ENCODE data around the gene ZNF701. TPM values are rescaled to one million over a fixed set of nuclear protein-coding genes. Genes with fewer than 3 reads are reported as not detected.

The ZNF701 gene
- total RNA-seq, 2 experiments from 2014 or later = 18.1 to 25.5 TPM

GRCh38 chr19:52524086-52524485, 46.0 kb upstream of the ZNF701 start:
- intact Hi-C loops (cut with micrococcal nuclease; ENCODE audit: unreplicated experiment) = no loop called here
- no peaks in the 10 kb centered on the region for H3K9me2 ChIP-seq (ENCODE audit: insufficient read depth, low read length)
- no peaks in the 10 kb centered on the region for H3K9me3 ChIP-seq (ENCODE audit: low read length)
- H3K36me3 ChIP-seq (ENCODE audit: insufficient read depth, low read length) = no peaks in the 10 kb centered on the region; the same call in 1 of the 2 replicates
- DNase-seq (ENCODE audit: low spot score) = no peak
- CTCF ChIA-PET (ENCODE audit: unreplicated experiment) = no interaction called here
- POLR2A ChIA-PET = no interaction called here
- no peak overlapping the region for H3K27ac ChIP-seq (ENCODE audit: low read depth, low read length, poor library complexity, severe bottlenecking)
- no TSS peak for BruUV-seq (replicated peaks)
- H2AFZ ChIP-seq (ENCODE audit: low read length) = no peak overlapping the region
- H3K79me2 ChIP-seq (ENCODE audit: insufficient read depth, low read depth, low read length) = peaks cover 15% of the 10 kb centered on the region; the same call in 1 of the 2 replicates
- H3K4me3 ChIP-seq (ENCODE audit: low read depth, low read length, poor library complexity, severe bottlenecking) = no peak overlapping the region
- TF ChIP-seq EZH2phosphoT487 (IDR thresholded peaks at IDR 0.05; ENCODE audit: borderline replicate concordance, low read depth, low read length) = no peak
- TF ChIP-seq CTCF (conservative IDR thresholded peaks at IDR 0.05; ENCODE audit: low read length) = no peak
- H4K20me1 ChIP-seq (ENCODE audit: insufficient read depth, low read length) = no peaks in the 10 kb centered on the region
- no peak overlapping the region for H3K4me2 ChIP-seq (ENCODE audit: low read length)
- peaks cover 17% of the 10 kb centered on the region for H3K4me1 ChIP-seq (ENCODE audit: insufficient read depth, low read length, poor library complexity, severe bottlenecking)

DNA sequence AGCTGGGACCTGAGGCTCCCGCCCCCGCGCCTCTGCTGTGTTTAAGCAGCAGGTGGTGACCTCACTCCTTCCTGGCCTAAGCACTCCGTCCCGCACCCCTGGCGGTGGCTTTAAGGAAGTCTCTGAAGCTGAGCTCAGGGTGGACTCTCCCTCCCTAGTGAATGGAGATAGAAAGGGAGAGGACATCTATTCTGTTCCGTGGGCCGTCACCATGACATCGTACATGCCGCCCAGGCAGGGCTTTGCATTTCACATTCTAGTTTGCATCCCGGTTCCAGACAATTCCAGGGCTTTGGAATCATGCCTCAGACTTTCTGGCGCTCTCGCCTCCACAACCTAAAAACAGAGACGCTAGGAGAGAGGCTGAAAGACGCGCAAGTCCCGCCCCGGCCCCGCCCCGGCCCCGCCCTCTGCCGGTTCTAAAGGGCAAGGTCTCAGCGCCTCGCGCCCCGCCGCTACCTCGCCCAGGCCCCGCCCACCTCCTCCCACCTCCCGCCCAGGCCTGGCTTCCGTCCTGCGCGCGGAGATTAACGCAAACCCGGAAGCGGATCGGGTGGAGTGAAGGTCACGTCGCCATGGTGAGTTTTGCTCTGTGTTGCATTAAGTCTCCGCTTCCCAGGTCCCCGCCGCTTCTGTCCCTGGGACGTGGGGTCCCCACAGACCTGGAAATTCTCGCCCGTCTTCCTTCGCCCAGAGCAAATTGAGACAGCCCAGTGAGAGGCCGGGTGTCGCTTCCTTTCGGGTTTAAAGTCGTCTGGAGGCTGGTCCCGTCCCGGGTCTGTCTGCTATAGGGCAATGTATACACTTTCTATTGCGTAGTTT, 42.7 kb upstream of the ZNF701 start, which contains the start of gene ZNF808:
Gene ZNF808 (plus strand): TSS at position 535 of the 822 bp plus-strand sequence. CDS start 15,617 bp downstream, outside the sequence.
- intact Hi-C loops (cut with micrococcal nuclease; ENCODE audit: unreplicated experiment) = no loop called here
- CTCF ChIA-PET (ENCODE audit: unreplicated experiment) = interaction anchor here (0.6 kb wide), 1 partner anchor 631 kb away, joined by 3 read pairs; no protein-coding TSS in a partner anchor
- Histone ChIP-seq H4K20me1 (ENCODE audit: insufficient read depth, low read length) (no peaks in the 10 kb centered on the region), H3K9me2 (ENCODE audit: insufficient read depth, low read length) (no peaks in the 10 kb centered on the region), H3K36me3 (ENCODE audit: insufficient read depth, low read length) (peaks cover 18% of the 10 kb centered on the region), H3K4me2 (ENCODE audit: low read length) (peak within 1 kb of the TSS; percentile 99), H3K79me2 (ENCODE audit: insufficient read depth, low read depth, low read length) (peaks cover 41% of the 10 kb centered on the region), H3K27ac (ENCODE audit: low read depth, low read length, poor library complexity, severe bottlenecking) (peak within 1 kb of the TSS; percentile 56), H2AFZ (ENCODE audit: low read length) (peak within 1 kb of the TSS; percentile 72), H3K4me1 (ENCODE audit: insufficient read depth, low read length, poor library complexity, severe bottlenecking) (peaks cover 19% of the 10 kb centered on the region), H3K9me3 (ENCODE audit: low read length) (no peaks in the 10 kb centered on the region), H3K4me3 (ENCODE audit: low read depth, low read length, poor library complexity, severe bottlenecking) (peak within 1 kb of the TSS; percentile 99)
- peak; percentile 93 for DNase-seq (ENCODE audit: low spot score)
- POLR2A ChIA-PET = no interaction called here
- no peak for TF ChIP-seq EZH2phosphoT487 (IDR thresholded peaks at IDR 0.05; ENCODE audit: borderline replicate concordance, low read depth, low read length)
- TF ChIP-seq CTCF (conservative IDR thresholded peaks at IDR 0.05; ENCODE audit: low read length) = peak; percentile 56
- BruUV-seq (replicated peaks) = TSS peak; percentile 85

DNA sequence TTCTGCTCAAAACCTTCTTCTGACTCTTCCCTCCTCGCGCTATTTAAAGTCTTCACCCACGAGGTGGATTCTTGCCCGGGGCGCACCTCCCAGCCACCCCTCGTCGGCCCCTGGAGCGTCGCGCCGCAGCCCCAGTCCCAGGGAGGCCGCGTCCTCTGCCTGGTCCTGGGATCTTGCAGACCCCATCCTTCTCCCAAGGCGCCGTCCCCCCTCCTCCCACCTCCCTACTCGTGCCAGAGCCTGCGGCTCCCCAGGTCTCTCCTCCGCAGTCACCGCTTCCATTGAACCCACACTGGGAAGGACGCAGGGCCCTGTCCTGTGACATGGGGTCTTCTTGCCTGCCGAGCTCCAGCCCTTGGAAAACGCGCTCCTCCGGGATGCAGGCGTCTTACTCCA, 42.1 kb upstream of the ZNF701 start:
- Histone ChIP-seq H3K79me2 (ENCODE audit: insufficient read depth, low read depth, low read length) (peaks cover 43% of the 10 kb centered on the region), H4K20me1 (ENCODE audit: insufficient read depth, low read length) (no peaks in the 10 kb centered on the region), H3K36me3 (ENCODE audit: insufficient read depth, low read length) (peaks cover 22% of the 10 kb centered on the region), H3K4me2 (ENCODE audit: low read length) (peak overlapping the region; percentile 99), H3K4me1 (ENCODE audit: insufficient read depth, low read length, poor library complexity, severe bottlenecking) (peaks cover 19% of the 10 kb centered on the region), H3K9me2 (ENCODE audit: insufficient read depth, low read length) (no peaks in the 10 kb centered on the region), H3K4me3 (ENCODE audit: low read depth, low read length, poor library complexity, severe bottlenecking) (peak overlapping the region; percentile 99), H2AFZ (ENCODE audit: low read length) (peak overlapping the region; percentile 72), H3K9me3 (ENCODE audit: low read length) (no peaks in the 10 kb centered on the region), H3K27ac (ENCODE audit: low read depth, low read length, poor library complexity, severe bottlenecking) (peak overlapping the region; percentile 56)
- no peak for DNase-seq (ENCODE audit: low spot score)
- ChIA-PET CTCF (ENCODE audit: unreplicated experiment) (no interaction called here), POLR2A (no interaction called here)
- no TSS peak for BruUV-seq (replicated peaks)
- intact Hi-C loops (cut with micrococcal nuclease; ENCODE audit: unreplicated experiment) = no loop called here
- no peak for TF ChIP-seq EZH2phosphoT487 (IDR thresholded peaks at IDR 0.05; ENCODE audit: borderline replicate concordance, low read depth, low read length)
- TF ChIP-seq CTCF (conservative IDR thresholded peaks at IDR 0.05; ENCODE audit: low read length) = no peak
